Effector memory CD4-positive, alpha-beta T cell (primary cell): ENCODE measurements around the gene PTPN9.

Experiments
- DNase-seq, 3 donors: peaks; one replicate each; pipeline ENCODE4 v3.0.0-alpha.2; 2020
- H3K27ac ChIP-seq: 2 replicates; pipeline ENCODE4 v1.7.0; 2013; ENCODE audit warnings: mild to moderate bottlenecking, low read length, moderate library complexity; ENCODE audit not compliant: insufficient read depth, poor library complexity, severe bottlenecking
- H3K27me3 ChIP-seq: replicated peaks from 2 replicates; pipeline ENCODE4 v1.7.0; 2013; ENCODE audit warnings: mild to moderate bottlenecking, low read length; ENCODE audit not compliant: insufficient read depth, control insufficient read depth, poor library complexity, severe bottlenecking
- H3K36me3 ChIP-seq: 2 replicates; pipeline ENCODE4 v1.7.0; 2013; ENCODE audit warnings: mild to moderate bottlenecking, low read length, moderate library complexity; ENCODE audit not compliant: control insufficient read depth, insufficient read depth
- H3K4me1 ChIP-seq: 2 replicates; pipeline ENCODE4 v1.7.0; 2013; ENCODE audit warnings: low read length, mild to moderate bottlenecking; ENCODE audit not compliant: control insufficient read depth, insufficient read depth, poor library complexity, severe bottlenecking
- H3K4me3 ChIP-seq: 2 replicates; pipeline ENCODE4 v1.7.0; 2013; ENCODE audit warnings: low read length, low read depth, mild to moderate bottlenecking; ENCODE audit not compliant: insufficient read depth, poor library complexity, severe bottlenecking
- H3K9me3 ChIP-seq: 2 replicates; pipeline ENCODE4 v1.7.0; 2013; ENCODE audit warnings: mild to moderate bottlenecking, low read length, moderate library complexity; ENCODE audit not compliant: control insufficient read depth

Gene PTPN9

GRCh38 chr15:75428152-75428551 lies 151.0 kb downstream of the PTPN9 start:
- no peaks in the 10 kb centered on the region for H3K9me3 ChIP-seq

DNA sequence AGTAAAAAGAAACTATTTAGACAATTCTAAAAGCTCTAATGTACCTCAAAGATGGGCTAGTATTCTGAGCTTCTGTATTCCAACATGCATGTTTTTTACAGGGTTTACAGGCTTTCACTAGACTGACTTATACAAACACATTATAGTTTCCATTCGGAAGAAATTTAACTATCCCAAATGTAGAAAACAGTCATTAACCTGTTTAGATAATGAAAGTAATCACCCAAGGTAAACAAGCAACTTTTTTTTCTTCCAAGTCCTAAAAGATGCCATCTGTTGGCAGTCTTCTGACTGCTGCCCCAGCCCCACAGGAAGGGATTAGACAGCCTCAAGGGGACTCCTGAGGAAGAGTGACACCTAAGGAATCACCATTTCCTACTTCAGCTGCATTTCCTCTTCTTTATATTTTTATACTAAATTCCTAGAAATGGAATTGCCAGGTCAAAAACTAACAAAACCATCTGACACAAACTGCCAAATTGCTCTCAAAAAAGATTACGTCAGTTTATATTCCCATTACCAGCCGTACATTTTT lies 153.1 kb downstream of the PTPN9 start:
- no peaks in the 10 kb centered on the region for H3K9me3 ChIP-seq
- peaks cover 33% of the 10 kb centered on the region for H3K36me3 ChIP-seq
- no peak overlapping the region for H3K4me3 ChIP-seq
- no peaks in the 10 kb centered on the region for H3K27me3 ChIP-seq
- no peak overlapping the region for H3K27ac ChIP-seq
- DNase-seq, result no peak
- peaks cover 3% of the 10 kb centered on the region for H3K4me1 ChIP-seq

More at GRCh38 chr15:75428152-75428551, 151.0 kb downstream of the PTPN9 start:
- H3K36me3 ChIP-seq, result peaks cover 22% of the 10 kb centered on the region
- H3K4me3 ChIP-seq, result no peak overlapping the region
- no peak for DNase-seq
- no peaks in the 10 kb centered on the region for H3K27me3 ChIP-seq
- H3K27ac ChIP-seq, result no peak overlapping the region
- peaks cover 15% of the 10 kb centered on the region for H3K4me1 ChIP-seq

DNA sequence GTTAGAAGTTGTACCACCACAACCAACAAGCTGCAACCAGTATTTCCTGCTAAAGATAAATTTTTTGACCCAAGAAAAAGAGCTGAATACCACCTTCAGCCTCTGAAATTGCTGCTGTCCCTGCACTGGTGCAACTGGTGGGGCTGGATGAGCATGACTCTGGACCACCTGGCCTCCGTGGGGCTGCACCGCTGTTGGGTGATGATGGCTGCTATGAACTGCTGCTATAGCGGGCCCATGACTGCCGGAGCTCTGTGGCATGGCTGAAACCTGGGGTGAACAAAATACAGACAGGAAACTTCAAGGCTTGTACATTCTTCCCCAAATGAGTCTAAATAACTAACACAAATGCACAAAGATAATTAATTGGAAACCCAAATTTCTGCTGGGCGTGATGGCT lies 156.6 kb downstream of the PTPN9 start:
- Histone ChIP-seq H3K4me1 (peaks cover 3% of the 10 kb centered on the region), H3K27me3 (no peaks in the 10 kb centered on the region), H3K36me3 (peaks cover 26% of the 10 kb centered on the region), H3K4me3 (no peak overlapping the region), H3K9me3 (no peaks in the 10 kb centered on the region), H3K27ac (no peak overlapping the region)
- DNase-seq, result no peak

DNA sequence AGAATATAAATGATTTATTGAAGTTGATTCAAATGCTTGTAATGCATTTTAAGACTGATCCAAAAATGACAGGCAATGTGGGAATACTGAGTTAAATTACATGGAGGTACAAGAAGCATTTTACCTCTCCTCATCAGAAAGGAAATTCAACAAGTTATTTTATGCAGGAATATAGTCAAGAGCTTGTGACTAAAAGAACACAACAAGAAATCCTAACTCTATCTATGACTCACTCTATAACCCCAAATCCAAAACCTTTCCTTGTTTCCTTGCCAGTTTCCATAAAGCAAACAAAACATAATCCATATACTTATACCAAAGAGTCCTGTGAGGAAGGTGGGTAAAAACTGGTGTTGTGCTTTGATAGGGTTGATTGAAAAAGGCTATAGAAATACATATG lies 158.4 kb downstream of the PTPN9 start:
- H3K4me1 ChIP-seq, result no peaks in the 10 kb centered on the region
- peaks cover 20% of the 10 kb centered on the region for H3K36me3 ChIP-seq
- H3K27me3 ChIP-seq, result no peaks in the 10 kb centered on the region
- DNase-seq, result no peak
- no peak overlapping the region for H3K4me3 ChIP-seq
- H3K27ac ChIP-seq, result no peak overlapping the region
- H3K9me3 ChIP-seq, result no peaks in the 10 kb centered on the region

GRCh38 chr15:75416584-75416983 lies 162.5 kb downstream of the PTPN9 start:
- no peak for DNase-seq
- H3K27me3 ChIP-seq, result no peaks in the 10 kb centered on the region
- H3K27ac ChIP-seq, result no peak overlapping the region
- no peak overlapping the region for H3K4me3 ChIP-seq
- peaks cover 31% of the 10 kb centered on the region for H3K36me3 ChIP-seq
- H3K4me1 ChIP-seq, result no peaks in the 10 kb centered on the region
- H3K9me3 ChIP-seq, result no peaks in the 10 kb centered on the region
